HepG2 (cell line): ENCODE measurements around the gene HOXC12. TPM values are rescaled to one million over a fixed set of nuclear protein-coding genes. Genes with fewer than 3 reads are reported as not detected.

Source experiments
- DNMT3B ChIP-seq: conservative IDR thresholded peaks from 2 replicates; pipeline ENCODE4 v1.6.1; 2016; ENCODE audit warnings: missing biosample characterization, control low read depth
- EHMT2 ChIP-seq: fragments of 200-600 bp; sonication (generic); IDR thresholded peaks from 2 replicates; pipeline ENCODE4 v1.7.0; 2017; ENCODE audit warnings: antibody characterized with exemption, low read depth, low read length, borderline replicate concordance
- ELK4 ChIP-seq: sonication (generic); formaldehyde crosslinking; IDR thresholded peaks from 2 replicates; pipeline ENCODE4 v1.9.0; 2021; ENCODE audit warnings: missing genetic modification reagents, borderline replicate concordance
- FOXA3 ChIP-seq: IDR thresholded peaks from 2 replicates; pipeline ENCODE4 v1.6.1; 2016; ENCODE audit warnings: missing genetic modification reagents, missing compliant biosample characterization
- GRHL1 ChIP-seq: sonication (generic); formaldehyde crosslinking; conservative IDR thresholded peaks from 2 replicates; pipeline ENCODE4 v1.8.0; 2022; ENCODE audit warnings: missing genetic modification reagents
- IKZF4 ChIP-seq: sonication (generic); formaldehyde crosslinking; IDR thresholded peaks from 2 replicates; pipeline ENCODE4 v1.5.1; 2020; ENCODE audit warnings: borderline replicate concordance, mild to moderate bottlenecking, low read depth, missing genetic modification reagents; ENCODE audit errors: not compliant biosample characterization
- KIAA2018 ChIP-seq: sonication (generic); formaldehyde crosslinking; IDR thresholded peaks from 2 replicates; pipeline ENCODE4 v1.5.0; 2020; ENCODE audit warnings: mild to moderate bottlenecking, missing genetic modification reagents, borderline replicate concordance
- RBM22 ChIP-seq: fragments of 200-400 bp; formaldehyde crosslinking; optimal IDR thresholded peaks from 2 replicates; pipeline ENCODE3; 2017; ENCODE audit warnings: mild to moderate bottlenecking, low read length, moderate library complexity
- TGIF2 ChIP-seq: IDR thresholded peaks from 2 replicates; pipeline ENCODE4 v1.6.1; 2016; ENCODE audit warnings: control low read depth, missing compliant biosample characterization
- ZNF180 ChIP-seq: sonication (generic); formaldehyde crosslinking; IDR thresholded peaks from 2 replicates; pipeline ENCODE4 v1.4.0; 2020; ENCODE audit warnings: low read depth, missing genetic modification reagents, borderline replicate concordance
- ZNF367 ChIP-seq: sonication (generic); formaldehyde crosslinking; IDR thresholded peaks from 2 replicates; pipeline ENCODE4 v1.4.0; 2020; ENCODE audit warnings: missing genetic modification reagents, borderline replicate concordance
- ZNF891 ChIP-seq: sonication (generic); formaldehyde crosslinking; IDR thresholded peaks from 2 replicates; pipeline ENCODE4 v1.5.0; 2020; ENCODE audit warnings: mild to moderate bottlenecking, missing genetic modification reagents
- polyA plus RNA-seq, 8 experiments: library from polyadenylated mRNA; depleted of rRNA in 3 of 8; stranded (reverse) in 7 of 8; unstranded in 1 of 8; fragments of >200 nt; fragmentation: Illumina TruSeq in 4 of 8; extraction: Trizol in 4 of 8; gene quantifications; 2 replicates each; pipeline versions ENCODE4 v1.2.1 to v1.2.3, GENCODE V29; 2011 to 2016; ENCODE audit warnings: low read depth in 4 of 8, missing spikeins in 1 of 8, mixed read lengths in 1 of 8; ENCODE audit not compliant: insufficient read depth in 1 of 8
- total RNA-seq, 5 experiments: library from RNA; depleted of rRNA; stranded (reverse); fragments of >200 nt; fragmentation: Illumina TruSeq; extraction: Trizol; gene quantifications; 2 replicates each; pipeline ENCODE4 v1.2.3, GENCODE V29; 2016; ENCODE audit warnings: low read depth in 1 of 5
- TF ChIP-seq, protein P1 (sequence below): sonication (generic); formaldehyde crosslinking; IDR thresholded peaks from 2 replicates; pipeline ENCODE4 v1.4.0; 2020; ENCODE audit warnings: missing genetic modification reagents, mild to moderate bottlenecking, borderline replicate concordance

The HOXC12 gene
- total and polyA plus RNA-seq, 2 of the 13 experiments (the other 11 are each of a cell fraction or from before 2014, with no cell fraction given), result not detected

- TF ChIP-seq IKZF4 (no peak), ZNF891 (CRISPR knock-in tag) (no peak), ZNF367 (CRISPR knock-in tag) (no peak), FOXA3 (CRISPR knock-in tag) (no peak), EHMT2 (no peak), ZNF180 (CRISPR knock-in tag) (no peak), GRHL1 (CRISPR knock-in tag) (no peak), TGIF2 (CRISPR knock-in tag) (no peak), RBM22 (no peak), KIAA2018 (CRISPR knock-in tag) (no peak), ELK4 (no peak), DNMT3B (CRISPR knock-in tag) (no peak)
- TF ChIP-seq, protein P1, sequence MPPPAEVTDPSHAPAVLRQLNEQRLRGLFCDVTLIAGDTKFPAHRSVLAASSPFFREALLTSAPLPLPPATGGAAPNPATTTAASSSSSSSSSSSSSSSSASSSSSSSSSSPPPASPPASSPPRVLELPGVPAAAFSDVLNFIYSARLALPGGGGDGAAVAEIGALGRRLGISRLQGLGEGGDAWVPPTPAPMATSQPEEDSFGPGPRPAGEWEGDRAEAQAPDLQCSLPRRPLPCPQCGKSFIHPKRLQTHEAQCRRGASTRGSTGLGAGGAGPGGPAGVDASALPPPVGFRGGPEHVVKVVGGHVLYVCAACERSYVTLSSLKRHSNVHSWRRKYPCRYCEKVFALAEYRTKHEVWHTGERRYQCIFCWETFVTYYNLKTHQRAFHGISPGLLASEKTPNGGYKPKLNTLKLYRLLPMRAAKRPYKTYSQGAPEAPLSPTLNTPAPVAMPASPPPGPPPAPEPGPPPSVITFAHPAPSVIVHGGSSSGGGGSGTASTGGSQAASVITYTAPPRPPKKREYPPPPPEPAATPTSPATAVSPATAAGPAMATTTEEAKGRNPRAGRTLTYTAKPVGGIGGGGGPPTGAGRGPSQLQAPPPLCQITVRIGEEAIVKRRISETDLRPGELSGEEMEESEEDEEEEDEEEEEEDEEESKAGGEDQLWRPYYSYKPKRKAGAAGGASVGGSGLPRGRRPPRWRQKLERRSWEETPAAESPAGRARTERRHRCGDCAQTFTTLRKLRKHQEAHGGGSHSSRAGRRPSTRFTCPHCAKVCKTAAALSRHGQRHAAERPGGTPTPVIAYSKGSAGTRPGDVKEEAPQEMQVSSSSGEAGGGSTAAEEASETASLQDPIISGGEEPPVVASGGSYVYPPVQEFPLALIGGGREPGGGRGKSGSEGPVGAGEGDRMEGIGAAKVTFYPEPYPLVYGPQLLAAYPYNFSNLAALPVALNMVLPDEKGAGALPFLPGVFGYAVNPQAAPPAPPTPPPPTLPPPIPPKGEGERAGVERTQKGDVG, result no peak
Observed at GRCh38 chr12:53988541-53989226, 34.0 kb downstream of the HOXC12 start (continued).
